DND-41 (cell line): Measurements from ENCODE around the gene MTA3.

Experiments
- ATAC-seq: fragments of 200-7000 bp; cut with Tn5 transposase; 3 replicates; pipeline ENCODE4 v1.9.1; 2021; ENCODE audit warnings: low read depth; ENCODE audit not compliant: insufficient read depth
- DNase-seq: peaks from one replicate; pipeline ENCODE4 v3.0.0-alpha.2; 2020
- H2AFZ ChIP-seq: 2 replicates; pipeline ENCODE4 v1.6.0; 2012; ENCODE audit warnings: low read depth, low read length
- H3K27ac ChIP-seq: 2 replicates; pipeline ENCODE4 v1.5.1; 2012; ENCODE audit warnings: low read length, inconsistent platforms
- H3K27me3 ChIP-seq: fragments of 200-600 bp; sonication (generic); 2 replicates; pipeline ENCODE4 v1.6.0; 2012; ENCODE audit warnings: low read length, mild to moderate bottlenecking, inconsistent platforms; ENCODE audit not compliant: insufficient read depth, poor library complexity
- H3K36me3 ChIP-seq: 2 replicates; pipeline ENCODE4 v1.5.1; 2012; ENCODE audit warnings: low read length, inconsistent platforms; ENCODE audit not compliant: insufficient read depth
- H3K4me1 ChIP-seq: 2 replicates; pipeline ENCODE4 v1.5.1; 2012; ENCODE audit warnings: mild to moderate bottlenecking, low read length; ENCODE audit not compliant: insufficient read depth
- H3K4me2 ChIP-seq: 2 replicates; pipeline ENCODE4 v1.6.0; 2012; ENCODE audit warnings: mild to moderate bottlenecking, moderate library complexity, low read length, inconsistent platforms; ENCODE audit not compliant: insufficient read depth
- H3K4me3 ChIP-seq, 2 experiments: fragments of 200-600 bp in 1 of 2; shearing (Covaris generic) in 1 of 2; 2 replicates each; pipeline ENCODE4 v1.5.1; 2012 to 2016; ENCODE audit warnings: inconsistent platforms in 2 of 2, low read length in 2 of 2, mild to moderate bottlenecking in 2 of 2, low read depth in 1 of 2, moderate library complexity in 1 of 2
- H3K79me2 ChIP-seq: 2 replicates; pipeline ENCODE4 v1.6.0; 2012; ENCODE audit warnings: low read length, inconsistent platforms; ENCODE audit not compliant: insufficient read depth
- H3K9ac ChIP-seq: 2 replicates; pipeline ENCODE4 v1.6.0; 2012; ENCODE audit warnings: low read depth, mild to moderate bottlenecking, inconsistent platforms, low read length, moderate library complexity
- H3K9me3 ChIP-seq: 2 replicates; pipeline ENCODE4 v1.5.1; 2012; ENCODE audit warnings: low read length, moderate library complexity, mild to moderate bottlenecking, inconsistent platforms; ENCODE audit not compliant: insufficient read depth, severe bottlenecking
- H4K20me1 ChIP-seq: 2 replicates; pipeline ENCODE4 v1.6.0; 2012; ENCODE audit warnings: low read length; ENCODE audit not compliant: insufficient read depth
- EZH2 ChIP-seq: IDR thresholded peaks from 3 replicates; pipeline ENCODE4 v1.6.1; 2012; ENCODE audit warnings: borderline replicate concordance, low read depth, mild to moderate bottlenecking, moderate library complexity, low read length, inconsistent platforms; ENCODE audit not compliant: severe bottlenecking
- TF ChIP-seq, protein P1 (sequence below): IDR thresholded peaks from 2 replicates; pipeline ENCODE4 v1.5.1; 2012; ENCODE audit warnings: borderline replicate concordance, low read length, moderate library complexity, mild to moderate bottlenecking; ENCODE audit not compliant: poor library complexity, severe bottlenecking; ENCODE audit errors: extremely low read depth

The MTA3 gene

DNA sequence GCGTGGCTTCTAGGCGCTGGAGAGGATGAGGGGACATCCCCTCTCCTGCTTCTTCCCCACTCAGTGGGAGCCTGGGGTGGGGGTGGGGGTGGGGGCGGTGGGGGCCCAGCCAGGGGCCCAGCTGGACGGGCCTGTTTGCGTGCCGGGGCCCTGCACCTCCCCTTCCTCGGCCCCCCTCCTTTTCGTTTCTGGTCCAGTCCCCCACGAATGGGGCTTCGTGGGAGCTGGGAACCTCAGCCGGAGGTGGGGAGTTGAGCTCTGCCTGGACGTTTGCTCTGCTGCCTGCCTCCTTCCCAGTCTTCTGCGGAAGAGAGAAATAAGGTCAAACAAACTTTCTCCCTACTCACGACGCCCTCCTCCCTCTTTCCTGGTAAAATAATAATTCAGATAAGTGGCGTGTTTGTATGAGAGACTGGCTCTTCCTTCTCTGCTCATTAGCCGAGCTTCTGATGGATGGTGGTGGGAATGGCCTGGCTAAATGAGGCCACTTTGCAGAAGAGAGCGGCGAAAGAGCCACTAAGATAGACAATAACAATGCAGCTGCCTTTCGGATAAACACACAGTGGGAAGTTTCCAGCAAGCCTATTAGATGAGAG is 782 bp downstream of the MTA3 start:
- Histone ChIP-seq H3K9ac (peak overlapping the region; percentile 79), H3K79me2 (peaks cover 43% of the 10 kb centered on the region), H3K36me3 (peaks cover 11% of the 10 kb centered on the region), H3K4me2 (peak overlapping the region; percentile 74), H4K20me1 (no peaks in the 10 kb centered on the region), H3K4me3 (peak overlapping the region; percentile 69 to 89; a peak in 3 of 4 replicates), H3K9me3 (no peaks in the 10 kb centered on the region), H3K27ac (peak overlapping the region; percentile 70), H3K27me3 (no peaks in the 10 kb centered on the region), H2AFZ (peak overlapping the region; percentile 63), H3K4me1 (peaks cover 56% of the 10 kb centered on the region)
- DNase-seq (peak; percentile 28), ATAC-seq (peak; percentile 7; the same call in 2 of the 3 replicates)
- TF ChIP-seq EZH2: no peak
- TF ChIP-seq, protein P1, sequence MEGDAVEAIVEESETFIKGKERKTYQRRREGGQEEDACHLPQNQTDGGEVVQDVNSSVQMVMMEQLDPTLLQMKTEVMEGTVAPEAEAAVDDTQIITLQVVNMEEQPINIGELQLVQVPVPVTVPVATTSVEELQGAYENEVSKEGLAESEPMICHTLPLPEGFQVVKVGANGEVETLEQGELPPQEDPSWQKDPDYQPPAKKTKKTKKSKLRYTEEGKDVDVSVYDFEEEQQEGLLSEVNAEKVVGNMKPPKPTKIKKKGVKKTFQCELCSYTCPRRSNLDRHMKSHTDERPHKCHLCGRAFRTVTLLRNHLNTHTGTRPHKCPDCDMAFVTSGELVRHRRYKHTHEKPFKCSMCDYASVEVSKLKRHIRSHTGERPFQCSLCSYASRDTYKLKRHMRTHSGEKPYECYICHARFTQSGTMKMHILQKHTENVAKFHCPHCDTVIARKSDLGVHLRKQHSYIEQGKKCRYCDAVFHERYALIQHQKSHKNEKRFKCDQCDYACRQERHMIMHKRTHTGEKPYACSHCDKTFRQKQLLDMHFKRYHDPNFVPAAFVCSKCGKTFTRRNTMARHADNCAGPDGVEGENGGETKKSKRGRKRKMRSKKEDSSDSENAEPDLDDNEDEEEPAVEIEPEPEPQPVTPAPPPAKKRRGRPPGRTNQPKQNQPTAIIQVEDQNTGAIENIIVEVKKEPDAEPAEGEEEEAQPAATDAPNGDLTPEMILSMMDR: no peak

DNA sequence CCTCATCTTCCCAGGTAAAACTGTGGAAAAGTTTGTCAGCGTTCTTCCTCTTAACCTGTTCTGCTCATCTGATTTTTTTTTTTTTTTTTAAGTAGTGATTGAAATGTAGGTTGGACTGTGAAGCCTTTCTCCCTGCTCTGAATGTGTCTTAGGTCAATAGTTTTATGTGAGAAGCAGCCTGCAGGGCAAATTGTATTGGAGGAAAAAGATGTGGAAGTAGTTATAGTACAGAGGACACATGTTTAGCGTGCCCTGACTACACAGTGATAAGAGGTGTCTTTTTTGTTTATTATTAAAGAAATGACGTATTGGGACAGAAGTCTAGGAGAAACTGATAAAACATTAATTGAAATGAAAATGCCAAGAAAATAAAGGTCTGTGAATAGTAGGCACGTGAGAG is 1.5 kb downstream of the MTA3 start:
- ATAC-seq (no peak), DNase-seq (no peak)
- H3K36me3 ChIP-seq: peaks cover 18% of the 10 kb centered on the region
- H2AFZ ChIP-seq: no peak overlapping the region; the same call in 1 of the 2 replicates
- H3K4me1 ChIP-seq: peaks cover 63% of the 10 kb centered on the region
- no peaks in the 10 kb centered on the region for H3K27me3 ChIP-seq
- H4K20me1 ChIP-seq: no peaks in the 10 kb centered on the region; the same call in 1 of the 2 replicates
- peaks cover 47% of the 10 kb centered on the region for H3K79me2 ChIP-seq
- peak overlapping the region; percentile 41 to 89; a peak in 3 of 4 replicates for H3K4me3 ChIP-seq
- H3K27ac ChIP-seq: peak overlapping the region; percentile 70
- H3K4me2 ChIP-seq: peak overlapping the region; percentile 74
- peak overlapping the region; percentile 79 for H3K9ac ChIP-seq
- TF ChIP-seq, protein P1: no peak
- no peak for TF ChIP-seq EZH2
- no peaks in the 10 kb centered on the region for H3K9me3 ChIP-seq

DNA sequence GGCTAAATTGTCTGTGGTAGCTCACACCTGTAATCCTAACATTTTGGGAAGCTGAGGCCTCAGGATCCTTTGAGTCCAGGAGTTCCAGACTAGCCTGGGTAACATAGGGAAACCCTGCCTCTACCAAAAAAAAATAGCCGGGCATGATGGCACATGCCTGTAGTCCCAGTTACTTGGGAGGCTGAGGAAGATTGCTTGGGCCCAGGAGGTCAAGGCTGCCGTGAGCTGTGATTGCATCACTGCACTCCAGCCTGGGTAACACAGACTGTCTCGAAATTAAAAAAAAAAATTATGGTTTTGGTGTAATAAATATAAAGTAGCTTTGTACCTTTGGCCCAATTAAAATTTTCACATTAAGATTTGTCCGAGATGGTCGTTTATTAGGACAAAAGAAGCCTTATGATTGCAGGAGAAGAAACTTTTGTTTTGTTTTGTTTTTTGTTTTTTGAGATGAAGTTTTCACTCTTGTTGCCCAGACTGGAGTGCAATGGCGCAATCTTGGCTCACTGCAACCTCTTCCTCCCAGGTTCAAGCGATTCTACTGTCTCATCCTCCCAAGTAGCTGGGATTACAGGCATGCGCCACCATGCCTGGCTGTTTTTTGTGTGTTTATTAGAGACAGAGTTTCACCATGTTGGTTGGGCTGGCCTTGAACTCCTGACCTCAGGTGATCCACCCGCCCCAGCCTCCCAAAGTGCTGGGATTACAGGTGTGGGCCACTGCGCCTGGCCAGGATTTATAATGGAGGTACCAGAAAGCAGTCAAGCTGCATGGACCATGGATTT is 4.1 kb downstream of the MTA3 start:
- no peaks in the 10 kb centered on the region for H3K9me3 ChIP-seq
- no peaks in the 10 kb centered on the region for H3K27me3 ChIP-seq
- peaks cover 2% of the 10 kb centered on the region; the same call in 1 of the 2 replicates for H4K20me1 ChIP-seq
- H2AFZ ChIP-seq: no peak overlapping the region
- H3K4me1 ChIP-seq: peaks cover 42% of the 10 kb centered on the region
- H3K4me3 ChIP-seq: no peak overlapping the region; a peak in 1 of 4 replicates
- ATAC-seq (no peak), DNase-seq (no peak)
- H3K36me3 ChIP-seq: peaks cover 40% of the 10 kb centered on the region
- H3K9ac ChIP-seq: no peak overlapping the region
- no peak for TF ChIP-seq EZH2
- TF ChIP-seq, protein P1: no peak
- peaks cover 71% of the 10 kb centered on the region for H3K79me2 ChIP-seq
- H3K4me2 ChIP-seq: no peak overlapping the region
- H3K27ac ChIP-seq: peak overlapping the region; percentile 8; the same call in 1 of the 2 replicates
